CD4-positive, alpha-beta T cell treated with Interleukin-1 beta for 1 hour (primary cell): Measurements from ENCODE around the gene FBLN2.
"Not testable (repeated sequence)": the region's sequence is repeated elsewhere in the genome, so short reads cannot be mapped to it uniquely, and the experiment has no call there.

Source experiments
- DNase-seq, 2 donors: peaks; one replicate each; pipeline ENCODE4 v3.0.0-alpha.2; 2020 to 2022

FBLN2 gene

GRCh38 chr3:13550791-13551360, 2.0 kb downstream of the FBLN2 start:
- DNase-seq = no peak

GRCh38 chr3:13552857-13553652, 4.1 kb downstream of the FBLN2 start:
- no peak for DNase-seq

- no peak for DNase-seq
Measured at GRCh38 chr3:13553686-13554085, 4.8 kb downstream of the FBLN2 start.

- DNase-seq = no peak
Measured at GRCh38 chr3:13555753-13556152, 6.8 kb downstream of the FBLN2 start.

GRCh38 chr3:13556207-13556606, 7.3 kb downstream of the FBLN2 start:
- DNase-seq = no peak

- no peak for DNase-seq
Measured at GRCh38 chr3:13556917-13557316, 8.0 kb downstream of the FBLN2 start.

- no peak for DNase-seq
Measured at GRCh38 chr3:13557417-13557816, 8.5 kb downstream of the FBLN2 start.

- DNase-seq = no peak
Measured at GRCh38 chr3:13557926-13558325, 9.0 kb downstream of the FBLN2 start.

GRCh38 chr3:13558651-13559050, 9.7 kb downstream of the FBLN2 start:
- no peak for DNase-seq

- DNase-seq = no peak
Measured at GRCh38 chr3:13559764-13560525, 11.0 kb downstream of the FBLN2 start.

- no peak for DNase-seq
Measured at GRCh38 chr3:13561376-13561775, 12.5 kb downstream of the FBLN2 start.

- no peak for DNase-seq
Measured at GRCh38 chr3:13561967-13562366, 13.0 kb downstream of the FBLN2 start.

GRCh38 chr3:13562421-13562820, 13.5 kb downstream of the FBLN2 start:
- not testable (repeated sequence) for DNase-seq

GRCh38 chr3:13563321-13563720, 14.4 kb downstream of the FBLN2 start:
- DNase-seq = no peak

- no peak for DNase-seq
Measured at GRCh38 chr3:13563911-13564310, 15.0 kb downstream of the FBLN2 start.

GRCh38 chr3:13564751-13565560, 16.0 kb downstream of the FBLN2 start:
- no peak for DNase-seq

GRCh38 chr3:13565581-13566452, 16.9 kb downstream of the FBLN2 start:
- no peak for DNase-seq

GRCh38 chr3:13566453-13566748, 17.5 kb downstream of the FBLN2 start:
- no peak for DNase-seq

- no peak for DNase-seq
Measured at GRCh38 chr3:13566769-13567310, 17.9 kb downstream of the FBLN2 start.

- DNase-seq = no peak
Measured at GRCh38 chr3:13567684-13568514, 19.0 kb downstream of the FBLN2 start.

GRCh38 chr3:13568515-13569028, 19.6 kb downstream of the FBLN2 start:
- no peak for DNase-seq
